B cell (primary cell): ENCODE data around the gene DAB1. TPM values are rescaled to one million over a fixed set of nuclear protein-coding genes. Genes with fewer than 3 reads are reported as not detected.

ENCODE experiments used
- ATAC-seq: fragments of 200-7000 bp; cut with Tn5 transposase; one replicate; pipeline ENCODE4 v1.10.0; 2021; ENCODE audit warnings: low read depth, mild to moderate bottlenecking, moderate number of reproducible peaks, moderate library complexity
- CTCF ChIA-PET: fragments of 350-600 bp; sonication (Branson Sonifier 250); formaldehyde crosslinking; loops from one replicate; lab custom pipeline; 2021; ENCODE audit warnings: antibody characterized with exemption, inconsistent platforms; lab: Charles Lee
- POLR2A ChIA-PET: fragments of 350-600 bp; sonication (Branson Sonifier 250); formaldehyde crosslinking; loops from one replicate; lab custom pipeline; 2021; ENCODE audit warnings: antibody characterized with exemption; lab: Charles Lee
- DNase-seq: peaks from one replicate; pipeline ENCODE4 v3.0.0; 2013
- H2AFZ ChIP-seq: 2 replicates; pipeline ENCODE4 v1.6.1; 2012; ENCODE audit warnings: mild to moderate bottlenecking, low read depth, low read length; ENCODE audit not compliant: insufficient read depth, poor library complexity, severe bottlenecking
- H3K27ac ChIP-seq, 2 donors: 1 replicate in 1 of 2; 2 replicates in 1 of 2; pipeline ENCODE4 v1.5.1; 2012 to 2013; ENCODE audit warnings: low read length in 2 of 2, mild to moderate bottlenecking in 2 of 2, moderate library complexity in 1 of 2
- H3K27me3 ChIP-seq, 4 experiments: fragments of 200-600 bp in 1 of 4; sonication (generic) in 1 of 4; replicated peaks in 1 of 4; 1 replicate in 2 of 4; 2 replicates in 2 of 4; pipeline versions ENCODE4 v1.6.1 to v1.7.0; 2013 to 2016; ENCODE audit warnings: low read length in 3 of 4, mild to moderate bottlenecking in 2 of 4, mixed read lengths in 1 of 4, moderate library complexity in 1 of 4; ENCODE audit not compliant: insufficient read depth in 4 of 4, control insufficient read depth in 3 of 4; ENCODE audit errors: control extremely low read depth in 1 of 4
- H3K36me3 ChIP-seq, 2 experiments: replicated peaks in 1 of 2; 1 replicate in 1 of 2; 2 replicates in 1 of 2; pipeline versions ENCODE4 v1.6.1 to v1.7.1; 2013; ENCODE audit warnings: low read length in 1 of 2; ENCODE audit not compliant: insufficient read depth in 2 of 2, control insufficient read depth in 1 of 2; ENCODE audit errors: control extremely low read depth in 1 of 2, extremely low read depth in 1 of 2
- H3K4me1 ChIP-seq, 2 donors: fragments of 200-600 bp in 1 of 2; sonication (generic) in 1 of 2; 1 replicate in 1 of 2; 2 replicates in 1 of 2; pipeline versions ENCODE4 v1.5.1 to v1.6.1; 2013 to 2017; ENCODE audit warnings: low read length in 2 of 2; ENCODE audit not compliant: control insufficient read depth in 2 of 2, insufficient read depth in 2 of 2
- H3K4me2 ChIP-seq: replicated peaks from 2 replicates; pipeline ENCODE3; 2012; ENCODE audit warnings: mild to moderate bottlenecking, low read depth, low read length; ENCODE audit not compliant: poor library complexity, severe bottlenecking
- H3K4me3 ChIP-seq, 5 experiments: fragments of 200-600 bp in 1 of 5; sonication (generic) in 1 of 5; 1 replicate in 3 of 5; 2 replicates in 2 of 5; pipeline versions ENCODE4 v1.5.1 to v1.7.0; 2011 to 2016; ENCODE audit warnings: low read length in 4 of 5, mild to moderate bottlenecking in 4 of 5, low read depth in 2 of 5, control low read depth in 1 of 5, moderate library complexity in 1 of 5; ENCODE audit not compliant: insufficient read depth in 1 of 5; ENCODE audit errors: control extremely low read depth in 1 of 5, extremely low read depth in 1 of 5
- H3K79me2 ChIP-seq: fragments of 200-600 bp; sonication (generic); one replicate; pipeline ENCODE4 v1.6.0; 2016; ENCODE audit warnings: low read length; ENCODE audit not compliant: control insufficient read depth, insufficient read depth
- H3K9ac ChIP-seq: fragments of 200-600 bp; sonication (generic); 2 replicates; pipeline ENCODE4 v1.6.1; 2017; ENCODE audit warnings: mild to moderate bottlenecking, low read length, moderate library complexity
- H3K9me3 ChIP-seq, 3 donors: one replicate each; pipeline versions ENCODE4 v1.6.1 to v1.7.1; 2013; ENCODE audit warnings: low read length in 2 of 3; ENCODE audit not compliant: control insufficient read depth in 2 of 3, insufficient read depth in 1 of 3; ENCODE audit errors: control extremely low read depth in 1 of 3
- H4K20me1 ChIP-seq: 2 replicates; pipeline ENCODE4 v1.6.0; 2012; ENCODE audit warnings: mild to moderate bottlenecking, low read length; ENCODE audit not compliant: insufficient read depth, control insufficient read depth, poor library complexity, severe bottlenecking
- H3K27ac Mint-ChIP-seq: one replicate; pipeline ENCODE4 v1.8.0; 2021; ENCODE audit warnings: mixed read lengths
- H3K27me3 Mint-ChIP-seq: one replicate; pipeline ENCODE4 v1.8.0; 2021; ENCODE audit warnings: mixed read lengths
- H3K4me1 Mint-ChIP-seq: one replicate; pipeline ENCODE4 v1.8.0; 2021; ENCODE audit warnings: mixed read lengths
- H3K4me3 Mint-ChIP-seq: one replicate; pipeline ENCODE4 v1.8.0; 2021; ENCODE audit warnings: mixed read lengths
- H3K9me3 Mint-ChIP-seq: one replicate; pipeline ENCODE4 v1.8.0; 2022; ENCODE audit warnings: mixed read lengths; ENCODE audit not compliant: insufficient read depth
- EZH2 ChIP-seq: IDR thresholded peaks from 2 replicates; pipeline ENCODE4 v1.6.1; 2012; ENCODE audit warnings: borderline replicate concordance, low read depth, mild to moderate bottlenecking, moderate library complexity, low read length; ENCODE audit not compliant: insufficient read depth, poor library complexity, severe bottlenecking
- WGBS: methylation state at CpG from one replicate; pipeline ENCODE4 v1.1.5; 2013; ENCODE audit warnings: missing lambda C conversion rate; ENCODE audit not compliant: insufficient coverage; 5-methylcytosine and 5-hydroxymethylcytosine counted together
- intact Hi-C: fragments of 100-400 bp; cut with micrococcal nuclease; formaldehyde crosslinking; loops from one replicate; pipeline ENCODE4 v1.10.0; 2022
- polyA plus RNA-seq: library from polyadenylated mRNA; depleted of rRNA; stranded (reverse); fragments of >200 nt; gene quantifications from 2 replicates; pipeline ENCODE4 v1.2.3, GENCODE V29; 2012
- total RNA-seq, 2 donors: library from RNA; stranded (reverse); fragments of 120-200 nt in 1 of 2; gene quantifications; 1 replicate in 1 of 2; 2 replicates in 1 of 2; pipeline versions ENCODE4 v1.2.3 to v1.2.4, GENCODE V29; 2013 to 2022
- TF ChIP-seq, protein P1 (sequence below): fragments of 200-600 bp; IDR thresholded peaks from one replicate; pipeline ENCODE4 v1.8.0; 2022; ENCODE audit warnings: antibody characterized with exemption, mild to moderate bottlenecking

DAB1 gene
- total and polyA plus RNA-seq, 2 donors (not counting 1 experiment from before 2014, with no cell fraction given) = not detected

DNA sequence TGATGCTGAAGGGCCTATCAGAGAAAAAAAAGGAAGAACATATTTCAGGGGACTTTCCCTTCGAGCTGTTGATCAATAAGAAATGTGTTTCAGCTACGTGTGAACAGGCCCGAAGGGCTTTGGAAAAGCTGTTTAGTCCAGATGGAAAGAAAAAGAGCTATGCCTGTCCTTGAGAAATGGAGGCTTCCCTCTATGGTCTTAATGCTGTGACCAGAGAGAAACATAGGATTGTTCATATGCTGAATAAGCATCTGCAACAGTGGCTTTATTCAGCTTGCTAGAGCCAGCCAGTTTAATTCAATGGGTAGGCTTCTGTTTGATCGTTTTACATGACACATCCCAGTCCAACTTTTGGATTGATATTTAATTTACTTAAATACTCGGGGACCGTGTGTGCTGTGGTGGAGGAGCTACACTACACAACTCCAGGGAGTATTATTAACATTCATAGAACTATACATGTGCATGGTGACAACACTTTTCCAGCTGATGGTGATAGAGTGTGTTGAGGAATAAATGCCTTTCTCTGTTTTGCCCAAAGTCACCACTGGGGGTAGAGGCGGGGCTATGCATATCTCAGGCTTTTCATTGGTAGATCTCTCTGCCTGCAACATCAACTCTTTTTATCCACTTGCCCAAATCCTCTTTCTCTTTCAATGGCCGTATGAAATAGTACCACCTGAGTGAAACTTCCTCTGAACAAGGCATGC is 351.3 kb downstream of the DAB1 start:
- Histone ChIP-seq H2AFZ (no peak overlapping the region), H3K27ac (no peak overlapping the region), H3K9me3 (no peaks in the 10 kb centered on the region), H4K20me1 (no peaks in the 10 kb centered on the region), H3K79me2 (no peaks in the 10 kb centered on the region), H3K36me3 (no peaks in the 10 kb centered on the region), H3K27me3 (no peaks in the 10 kb centered on the region), H3K4me2 (no peak overlapping the region), H3K9ac (no peak overlapping the region), H3K4me1 (no peaks in the 10 kb centered on the region), H3K4me3 (no peak overlapping the region)
- Mint-ChIP-seq H3K4me3 (no peak overlapping the region), H3K27ac (no peak overlapping the region), H3K4me1 (no peaks in the 10 kb centered on the region), H3K9me3 (no peaks in the 10 kb centered on the region), H3K27me3 (no peaks in the 10 kb centered on the region)
- ChIA-PET POLR2A (no interaction called here), CTCF (no interaction called here)
- no peak for DNase-seq
- no peak for ATAC-seq
- intact Hi-C loops = no loop called here
- WGBS = 92% methylated on average over 3 of the region's 8 CpGs
- no peak for TF ChIP-seq EZH2
- TF ChIP-seq, protein P1, sequence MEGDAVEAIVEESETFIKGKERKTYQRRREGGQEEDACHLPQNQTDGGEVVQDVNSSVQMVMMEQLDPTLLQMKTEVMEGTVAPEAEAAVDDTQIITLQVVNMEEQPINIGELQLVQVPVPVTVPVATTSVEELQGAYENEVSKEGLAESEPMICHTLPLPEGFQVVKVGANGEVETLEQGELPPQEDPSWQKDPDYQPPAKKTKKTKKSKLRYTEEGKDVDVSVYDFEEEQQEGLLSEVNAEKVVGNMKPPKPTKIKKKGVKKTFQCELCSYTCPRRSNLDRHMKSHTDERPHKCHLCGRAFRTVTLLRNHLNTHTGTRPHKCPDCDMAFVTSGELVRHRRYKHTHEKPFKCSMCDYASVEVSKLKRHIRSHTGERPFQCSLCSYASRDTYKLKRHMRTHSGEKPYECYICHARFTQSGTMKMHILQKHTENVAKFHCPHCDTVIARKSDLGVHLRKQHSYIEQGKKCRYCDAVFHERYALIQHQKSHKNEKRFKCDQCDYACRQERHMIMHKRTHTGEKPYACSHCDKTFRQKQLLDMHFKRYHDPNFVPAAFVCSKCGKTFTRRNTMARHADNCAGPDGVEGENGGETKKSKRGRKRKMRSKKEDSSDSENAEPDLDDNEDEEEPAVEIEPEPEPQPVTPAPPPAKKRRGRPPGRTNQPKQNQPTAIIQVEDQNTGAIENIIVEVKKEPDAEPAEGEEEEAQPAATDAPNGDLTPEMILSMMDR = no peak

DNA sequence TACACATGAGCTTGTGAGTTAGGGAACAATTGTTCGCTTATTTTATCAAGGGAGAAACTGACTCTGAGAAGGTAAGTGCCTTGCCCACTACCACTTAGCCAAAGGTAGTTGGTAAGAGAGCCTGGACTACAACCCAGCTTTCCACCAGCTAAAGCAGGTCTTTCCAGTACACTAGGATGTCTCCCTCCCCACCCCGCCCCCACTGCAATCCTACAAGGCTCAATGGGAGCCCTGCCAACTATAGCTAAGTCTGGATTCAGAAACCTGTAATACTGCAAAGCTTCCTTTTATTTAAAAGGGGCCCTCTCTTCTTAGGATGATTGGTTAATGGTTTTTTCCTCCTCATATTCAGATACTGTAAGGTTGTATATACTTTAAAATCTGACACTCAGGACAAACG is 356.0 kb downstream of the DAB1 start:
- DNase-seq = no peak
- Histone ChIP-seq H3K9ac (no peak overlapping the region), H3K4me2 (no peak overlapping the region), H3K36me3 (no peaks in the 10 kb centered on the region), H3K79me2 (no peaks in the 10 kb centered on the region), H4K20me1 (no peaks in the 10 kb centered on the region), H3K4me1 (no peaks in the 10 kb centered on the region), H3K9me3 (no peaks in the 10 kb centered on the region), H3K27ac (no peak overlapping the region), H2AFZ (no peak overlapping the region), H3K4me3 (no peak overlapping the region), H3K27me3 (no peaks in the 10 kb centered on the region)
- ATAC-seq = no peak
- H3K4me1 Mint-ChIP-seq = no peaks in the 10 kb centered on the region
- TF ChIP-seq, protein P1 = no peak
- no peak for TF ChIP-seq EZH2
- H3K9me3 Mint-ChIP-seq = no peaks in the 10 kb centered on the region
- ChIA-PET POLR2A (no interaction called here), CTCF (no interaction called here)
- no peak overlapping the region for H3K27ac Mint-ChIP-seq
- WGBS = 40% methylated on average over 1 of the region's 3 CpGs
- H3K4me3 Mint-ChIP-seq = no peak overlapping the region
- intact Hi-C loops = no loop called here
- peaks cover 3% of the 10 kb centered on the region for H3K27me3 Mint-ChIP-seq
